Measurements from ENCODE around the gene MCF2L. TPM values are rescaled to one million over a fixed set of nuclear protein-coding genes. Genes with fewer than 3 reads are reported as not detected.

Gene MCF2L
- total RNA-seq, 1 experiment from 2014 or later, result 5.9 TPM

- POLR2A ChIA-PET (ENCODE audit: unreplicated experiment), result no interaction called here
- intact Hi-C loops (cut with micrococcal nuclease), result no loop called here
- ATAC-seq (no peak), DNase-seq (no peak)
- no peaks in the 10 kb centered on the region for H3K9me3 ChIP-seq (ENCODE audit: low read length)
- no peaks in the 10 kb centered on the region for H4K20me1 ChIP-seq (ENCODE audit: low read length)
- no peak overlapping the region for H3K9ac ChIP-seq (ENCODE audit: low read length)
- BruUV-seq (replicated peaks), result no TSS peak
- no peak overlapping the region for H3K4me2 ChIP-seq (ENCODE audit: low read length)
- no peaks in the 10 kb centered on the region for H3K9me2 ChIP-seq (replicated peaks; ENCODE audit: low read length)
- TF ChIP-seq EZH2 (IDR thresholded peaks at IDR 0.05; ENCODE audit: low read length, unreplicated experiment) (no peak), CTCF (conservative IDR thresholded peaks at IDR 0.05; ENCODE audit: low read depth, low read length) (no peak)
- H3F3A ChIP-seq (ENCODE audit: low read length, unreplicated experiment), result no peaks in the 10 kb centered on the region
- H3K27me3 ChIP-seq (ENCODE audit: low read length), result no peaks in the 10 kb centered on the region
- CTCF ChIA-PET, result no interaction called here
- no peaks in the 10 kb centered on the region for H3K79me2 ChIP-seq (ENCODE audit: low read length)
- 0 out of 2 replicates have a peak, but pooled peaks cover 3% of the 10 kb centered on the region for H3K4me1 ChIP-seq (ENCODE audit: insufficient read depth, low read length)
- H3K36me3 ChIP-seq (ENCODE audit: low read depth, low read length), result no peaks in the 10 kb centered on the region
- no peak overlapping the region for H3K27ac ChIP-seq (ENCODE audit: low read length)
- no peak overlapping the region for H3K4me3 ChIP-seq (ENCODE audit: low read length)
- no peak overlapping the region for H2AFZ ChIP-seq (ENCODE audit: low read length)
Observed at GRCh38 chr13:113058129-113058987, 89.3 kb downstream of the MCF2L start.

DNA sequence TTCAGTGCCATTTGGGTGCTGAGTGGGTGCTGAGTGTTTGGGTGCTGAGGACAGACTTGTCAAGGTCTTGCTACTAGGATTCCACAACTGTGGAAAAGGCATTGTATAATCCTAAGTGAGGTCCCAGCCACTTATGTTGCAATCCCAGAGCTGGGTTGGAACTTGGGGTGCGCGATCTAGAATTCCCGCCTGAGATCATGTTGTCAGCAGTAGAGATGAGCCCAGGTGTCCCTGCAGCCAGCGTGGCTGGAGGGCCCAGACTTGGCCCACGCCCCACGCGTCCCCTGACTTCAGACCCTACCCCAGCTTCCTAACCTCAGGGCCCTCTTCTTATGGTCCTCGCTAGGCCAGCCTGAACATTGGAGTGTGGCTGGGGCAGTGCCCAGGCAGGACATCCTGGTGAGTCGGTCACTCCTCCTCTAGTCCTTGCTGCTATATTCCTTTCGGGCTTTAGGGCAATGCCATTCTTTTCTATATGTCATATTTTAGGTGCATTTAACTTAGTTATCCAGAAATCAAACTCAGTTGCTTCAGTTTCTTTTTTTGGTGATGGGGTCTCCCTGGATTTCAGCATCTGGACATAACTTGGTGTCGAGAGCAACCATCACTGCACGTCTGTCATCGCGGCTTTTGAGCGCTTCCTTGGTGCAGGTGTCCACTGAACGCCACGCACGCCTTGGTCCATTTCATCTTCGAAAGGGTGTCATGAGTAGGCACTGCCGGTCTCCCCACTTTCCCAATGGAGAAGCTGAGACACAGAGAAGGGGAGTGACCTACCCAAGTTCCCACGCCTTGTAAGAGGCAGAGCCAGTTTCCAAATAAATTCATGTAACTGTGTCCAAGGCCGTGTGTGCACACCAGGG is 90.2 kb downstream of the MCF2L start:
- Histone ChIP-seq H3K9me3 (ENCODE audit: low read length) (no peaks in the 10 kb centered on the region), H3K27ac (ENCODE audit: low read length) (no peak overlapping the region), H3F3A (ENCODE audit: low read length, unreplicated experiment) (no peaks in the 10 kb centered on the region), H4K20me1 (ENCODE audit: low read length) (no peaks in the 10 kb centered on the region), H3K9ac (ENCODE audit: low read length) (no peak overlapping the region), H3K27me3 (ENCODE audit: low read length) (no peaks in the 10 kb centered on the region), H3K36me3 (ENCODE audit: low read depth, low read length) (no peaks in the 10 kb centered on the region), H3K9me2 (replicated peaks; ENCODE audit: low read length) (no peaks in the 10 kb centered on the region), H3K79me2 (ENCODE audit: low read length) (no peaks in the 10 kb centered on the region), H3K4me1 (ENCODE audit: insufficient read depth, low read length) (peaks cover 5% of the 10 kb centered on the region), H3K4me2 (ENCODE audit: low read length) (no peak overlapping the region), H3K4me3 (ENCODE audit: low read length) (no peak overlapping the region), H2AFZ (ENCODE audit: low read length) (no peak overlapping the region)
- ChIA-PET CTCF (no interaction called here), POLR2A (ENCODE audit: unreplicated experiment) (no interaction called here)
- BruUV-seq (replicated peaks), result no TSS peak
- intact Hi-C loops (cut with micrococcal nuclease), result no loop called here
- DNase-seq (no peak), ATAC-seq (no peak; the same call in 1 of the 2 replicates)
- TF ChIP-seq EZH2 (IDR thresholded peaks at IDR 0.05; ENCODE audit: low read length, unreplicated experiment) (no peak), CTCF (conservative IDR thresholded peaks at IDR 0.05; ENCODE audit: low read depth, low read length) (no peak), EZH2phosphoT487 (IDR thresholded peaks at IDR 0.05; ENCODE audit: borderline replicate concordance, low read length) (no peak)
